Measurements from ENCODE around the gene INO80B.

DNA sequence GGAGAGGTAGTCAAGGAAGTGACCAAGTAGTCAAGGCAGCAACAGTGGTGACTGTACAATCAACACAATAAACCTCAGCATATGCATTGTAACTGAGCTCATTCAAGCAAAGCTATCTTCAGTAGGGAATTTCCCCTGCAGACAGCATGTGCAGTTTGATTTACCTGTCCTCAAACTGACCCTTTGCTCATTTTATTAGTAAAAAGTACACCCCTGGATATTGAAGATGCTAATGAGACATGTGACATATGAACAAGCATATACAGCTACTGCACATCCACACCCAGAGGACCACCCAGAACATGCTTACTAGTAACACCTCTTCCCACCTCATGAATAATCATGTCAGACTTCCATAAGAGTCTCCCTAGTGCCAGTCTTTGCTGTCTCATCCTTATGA, 48.9 kb upstream of the INO80B start:
- TF ChIP-seq, protein P1, sequence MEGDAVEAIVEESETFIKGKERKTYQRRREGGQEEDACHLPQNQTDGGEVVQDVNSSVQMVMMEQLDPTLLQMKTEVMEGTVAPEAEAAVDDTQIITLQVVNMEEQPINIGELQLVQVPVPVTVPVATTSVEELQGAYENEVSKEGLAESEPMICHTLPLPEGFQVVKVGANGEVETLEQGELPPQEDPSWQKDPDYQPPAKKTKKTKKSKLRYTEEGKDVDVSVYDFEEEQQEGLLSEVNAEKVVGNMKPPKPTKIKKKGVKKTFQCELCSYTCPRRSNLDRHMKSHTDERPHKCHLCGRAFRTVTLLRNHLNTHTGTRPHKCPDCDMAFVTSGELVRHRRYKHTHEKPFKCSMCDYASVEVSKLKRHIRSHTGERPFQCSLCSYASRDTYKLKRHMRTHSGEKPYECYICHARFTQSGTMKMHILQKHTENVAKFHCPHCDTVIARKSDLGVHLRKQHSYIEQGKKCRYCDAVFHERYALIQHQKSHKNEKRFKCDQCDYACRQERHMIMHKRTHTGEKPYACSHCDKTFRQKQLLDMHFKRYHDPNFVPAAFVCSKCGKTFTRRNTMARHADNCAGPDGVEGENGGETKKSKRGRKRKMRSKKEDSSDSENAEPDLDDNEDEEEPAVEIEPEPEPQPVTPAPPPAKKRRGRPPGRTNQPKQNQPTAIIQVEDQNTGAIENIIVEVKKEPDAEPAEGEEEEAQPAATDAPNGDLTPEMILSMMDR (conservative IDR thresholded peaks at IDR 0.05 in 1 of 2, IDR thresholded peaks at IDR 0.05 in 1 of 2; ENCODE audit: low read depth in 1 of 2, low read length in 2 of 2), result no peak
- TF ChIP-seq EZH2 (IDR thresholded peaks at IDR 0.05; ENCODE audit: low read length, missing control alignments), result no peak

Measured in fibroblast of lung (primary cell).